WTC11 (cell line): ENCODE results near the gene KRT8. TPM values are rescaled to one million over a fixed set of nuclear protein-coding genes. Genes with fewer than 3 reads are reported as not detected.

Experiments used
- ATAC-seq: fragments of 200-7000 bp; cut with Tn5 transposase; 2 replicates; pipeline ENCODE4 v1.10.0; 2021; ENCODE audit warnings: mild to moderate bottlenecking, moderate library complexity
- CTCF ChIA-PET: fragments of 300-600 bp; sonication (Branson Sonifier 250); formaldehyde crosslinking; loops from one replicate; lab custom pipeline; 2021; ENCODE audit warnings: antibody characterized with exemption; lab: Charles Lee
- POLR2A ChIA-PET: fragments of 350-600 bp; sonication (Branson Sonifier 250); formaldehyde crosslinking; loops from one replicate; lab custom pipeline; 2021; ENCODE audit warnings: antibody characterized with exemption; lab: Charles Lee
- DNase-seq: peaks from one replicate; pipeline ENCODE4 v3.0.0; 2021; ENCODE audit warnings: low spot score
- H3K27ac Mint-ChIP-seq: 2 replicates; pipeline ENCODE4 v1.8.0; 2021; ENCODE audit warnings: mixed read lengths
- H3K27me3 Mint-ChIP-seq: 2 replicates; pipeline ENCODE4 v1.8.0; 2021; ENCODE audit warnings: low read depth, mild to moderate bottlenecking, moderate library complexity, mixed read lengths
- H3K36me3 Mint-ChIP-seq: 2 replicates; pipeline ENCODE4 v1.8.0; 2021; ENCODE audit warnings: mixed read lengths
- H3K4me1 Mint-ChIP-seq: 2 replicates; pipeline ENCODE4 v1.8.0; 2022; ENCODE audit warnings: mixed read lengths
- H3K4me3 Mint-ChIP-seq: 2 replicates; pipeline ENCODE4 v1.8.0; 2021; ENCODE audit warnings: mild to moderate bottlenecking, moderate library complexity, mixed read lengths
- H3K9me3 Mint-ChIP-seq: 2 replicates; pipeline ENCODE4 v1.8.0; 2021; ENCODE audit warnings: mixed read lengths
- FOXJ3 ChIP-seq: sonication (generic); formaldehyde crosslinking; IDR thresholded peaks from 2 replicates; pipeline ENCODE4 v1.9.0; 2021; ENCODE audit warnings: missing genetic modification reagents, mild to moderate bottlenecking, borderline replicate concordance
- MXD4 ChIP-seq: fragments of 250-450 bp; sonication (Bioruptor Pico); IDR thresholded peaks from 2 replicates; pipeline ENCODE4 v1.8.0; 2021; ENCODE audit warnings: mild to moderate bottlenecking, moderate library complexity, borderline replicate concordance
- MYBL2 ChIP-seq: sonication (generic); formaldehyde crosslinking; IDR thresholded peaks from 2 replicates; pipeline ENCODE4 v1.8.1; 2023; ENCODE audit warnings: mild to moderate bottlenecking, moderate library complexity, missing genetic modification reagents
- NFE2L1 ChIP-seq: sonication (generic); formaldehyde crosslinking; IDR thresholded peaks from 2 replicates; pipeline ENCODE4 v1.8.1; 2023; ENCODE audit warnings: missing genetic modification reagents
- SOX15 ChIP-seq: fragments of 250-450 bp; sonication (Bioruptor Pico); IDR thresholded peaks from 2 replicates; pipeline ENCODE4 v1.9.0; 2021; ENCODE audit warnings: mild to moderate bottlenecking
- SP1 ChIP-seq: sonication (generic); formaldehyde crosslinking; conservative IDR thresholded peaks from 2 replicates; pipeline ENCODE4 v1.8.1; 2022; ENCODE audit warnings: missing genetic modification reagents
- ZNF232 ChIP-seq: sonication (generic); formaldehyde crosslinking; IDR thresholded peaks from 2 replicates; pipeline ENCODE4 v1.8.0; 2022; ENCODE audit warnings: mild to moderate bottlenecking, missing genetic modification reagents
- total RNA-seq: library from RNA; stranded (reverse); gene quantifications from 3 replicates; pipeline ENCODE4 v1.2.3, GENCODE V29; 2021
- TF ChIP-seq, protein P1 (sequence below): sonication (generic); formaldehyde crosslinking; IDR thresholded peaks from 2 replicates; pipeline ENCODE4 v1.8.0; 2023; ENCODE audit warnings: missing genetic modification reagents, mild to moderate bottlenecking, borderline replicate concordance
- TF ChIP-seq, protein P2 (sequence below): fragments of 250-450 bp; sonication (Bioruptor Pico); conservative IDR thresholded peaks from 2 replicates; pipeline ENCODE4 v1.9.0; 2021; ENCODE audit warnings: mild to moderate bottlenecking
- TF ChIP-seq, protein P3 (sequence below): sonication (generic); formaldehyde crosslinking; conservative IDR thresholded peaks from 2 replicates; pipeline ENCODE4 v1.8.1; 2023; ENCODE audit warnings: mild to moderate bottlenecking, low read depth, missing genetic modification reagents, moderate library complexity
- TF ChIP-seq, protein P4 (sequence below): fragments of 250-450 bp; sonication (Bioruptor Pico); IDR thresholded peaks from 2 replicates; pipeline ENCODE4 v1.8.0; 2021; ENCODE audit warnings: mild to moderate bottlenecking
- TF ChIP-seq, protein P5 (sequence below): fragments of 200-600 bp; IDR thresholded peaks from 2 replicates; pipeline ENCODE4 v1.8.0; 2022; ENCODE audit warnings: antibody characterized with exemption
- TF ChIP-seq, protein P6 (sequence below): sonication (generic); formaldehyde crosslinking; IDR thresholded peaks from 2 replicates; pipeline ENCODE4 v1.8.1; 2022; ENCODE audit warnings: mild to moderate bottlenecking, moderate library complexity, missing genetic modification reagents

Gene KRT8
- total RNA-seq, 1 experiment from 2014 or later: 477 TPM

DNA sequence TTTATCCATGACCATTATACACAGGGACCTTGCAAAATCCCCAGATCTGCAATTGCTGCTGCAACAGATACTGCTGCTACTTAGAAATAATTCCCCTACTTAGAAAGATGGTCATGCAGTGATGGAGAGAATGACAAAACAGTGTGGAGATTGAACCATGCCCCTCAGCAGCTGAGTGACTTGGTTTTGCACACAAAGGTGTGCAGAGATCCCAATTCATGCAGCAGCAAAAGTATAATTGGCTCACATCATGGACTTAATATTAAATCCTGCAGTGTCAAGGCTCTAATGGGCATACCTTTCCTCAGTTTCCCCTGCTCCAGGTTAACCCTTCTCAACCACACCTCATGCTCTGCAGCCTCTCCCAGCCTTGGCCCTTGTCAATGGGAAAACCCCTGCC, 53.1 kb downstream of the KRT8 start:
- POLR2A ChIA-PET: no interaction called here
- H3K9me3 Mint-ChIP-seq: no peaks in the 10 kb centered on the region
- TF ChIP-seq, protein P1, sequence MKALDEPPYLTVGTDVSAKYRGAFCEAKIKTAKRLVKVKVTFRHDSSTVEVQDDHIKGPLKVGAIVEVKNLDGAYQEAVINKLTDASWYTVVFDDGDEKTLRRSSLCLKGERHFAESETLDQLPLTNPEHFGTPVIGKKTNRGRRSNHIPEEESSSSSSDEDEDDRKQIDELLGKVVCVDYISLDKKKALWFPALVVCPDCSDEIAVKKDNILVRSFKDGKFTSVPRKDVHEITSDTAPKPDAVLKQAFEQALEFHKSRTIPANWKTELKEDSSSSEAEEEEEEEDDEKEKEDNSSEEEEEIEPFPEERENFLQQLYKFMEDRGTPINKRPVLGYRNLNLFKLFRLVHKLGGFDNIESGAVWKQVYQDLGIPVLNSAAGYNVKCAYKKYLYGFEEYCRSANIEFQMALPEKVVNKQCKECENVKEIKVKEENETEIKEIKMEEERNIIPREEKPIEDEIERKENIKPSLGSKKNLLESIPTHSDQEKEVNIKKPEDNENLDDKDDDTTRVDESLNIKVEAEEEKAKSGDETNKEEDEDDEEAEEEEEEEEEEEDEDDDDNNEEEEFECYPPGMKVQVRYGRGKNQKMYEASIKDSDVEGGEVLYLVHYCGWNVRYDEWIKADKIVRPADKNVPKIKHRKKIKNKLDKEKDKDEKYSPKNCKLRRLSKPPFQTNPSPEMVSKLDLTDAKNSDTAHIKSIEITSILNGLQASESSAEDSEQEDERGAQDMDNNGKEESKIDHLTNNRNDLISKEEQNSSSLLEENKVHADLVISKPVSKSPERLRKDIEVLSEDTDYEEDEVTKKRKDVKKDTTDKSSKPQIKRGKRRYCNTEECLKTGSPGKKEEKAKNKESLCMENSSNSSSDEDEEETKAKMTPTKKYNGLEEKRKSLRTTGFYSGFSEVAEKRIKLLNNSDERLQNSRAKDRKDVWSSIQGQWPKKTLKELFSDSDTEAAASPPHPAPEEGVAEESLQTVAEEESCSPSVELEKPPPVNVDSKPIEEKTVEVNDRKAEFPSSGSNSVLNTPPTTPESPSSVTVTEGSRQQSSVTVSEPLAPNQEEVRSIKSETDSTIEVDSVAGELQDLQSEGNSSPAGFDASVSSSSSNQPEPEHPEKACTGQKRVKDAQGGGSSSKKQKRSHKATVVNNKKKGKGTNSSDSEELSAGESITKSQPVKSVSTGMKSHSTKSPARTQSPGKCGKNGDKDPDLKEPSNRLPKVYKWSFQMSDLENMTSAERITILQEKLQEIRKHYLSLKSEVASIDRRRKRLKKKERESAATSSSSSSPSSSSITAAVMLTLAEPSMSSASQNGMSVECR: no peak
- TF ChIP-seq ZNF232: no peak
- TF ChIP-seq, protein P2, sequence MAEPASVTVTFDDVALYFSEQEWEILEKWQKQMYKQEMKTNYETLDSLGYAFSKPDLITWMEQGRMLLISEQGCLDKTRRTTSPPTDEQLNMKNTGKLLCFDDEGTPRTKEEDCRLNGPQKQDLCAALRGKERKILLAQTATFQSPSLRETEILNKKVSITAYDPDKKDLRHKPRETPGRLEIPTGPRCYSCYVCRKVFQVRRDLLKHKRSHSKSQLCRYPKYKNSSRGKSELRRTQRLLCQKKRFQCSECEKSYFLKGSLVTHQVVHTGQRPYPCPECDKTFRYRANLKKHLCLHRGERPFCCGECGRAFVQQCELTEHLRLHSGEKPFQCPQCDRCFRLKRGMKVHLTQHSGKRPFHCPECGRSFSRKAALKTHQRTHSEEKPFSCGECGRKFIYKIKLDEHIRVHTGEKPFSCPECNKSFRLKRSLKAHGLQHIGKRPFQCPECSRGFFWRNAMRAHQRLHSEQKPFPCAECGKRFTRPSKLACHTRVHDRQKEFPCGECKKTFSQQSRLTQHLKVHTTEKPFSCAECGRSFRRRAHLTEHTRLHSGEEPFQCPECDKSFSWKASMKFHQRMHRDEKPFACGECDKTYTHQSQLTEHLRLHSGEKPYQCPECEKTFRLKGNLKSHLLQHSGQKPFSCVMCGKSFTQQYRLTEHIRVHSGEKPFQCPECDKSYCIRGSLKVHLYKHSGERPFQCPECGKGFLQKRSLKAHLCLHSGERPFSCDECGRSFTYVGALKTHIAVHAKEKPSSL: no peak
- no peak for TF ChIP-seq SP1 (CRISPR knock-in tag)
- TF ChIP-seq, protein P3, sequence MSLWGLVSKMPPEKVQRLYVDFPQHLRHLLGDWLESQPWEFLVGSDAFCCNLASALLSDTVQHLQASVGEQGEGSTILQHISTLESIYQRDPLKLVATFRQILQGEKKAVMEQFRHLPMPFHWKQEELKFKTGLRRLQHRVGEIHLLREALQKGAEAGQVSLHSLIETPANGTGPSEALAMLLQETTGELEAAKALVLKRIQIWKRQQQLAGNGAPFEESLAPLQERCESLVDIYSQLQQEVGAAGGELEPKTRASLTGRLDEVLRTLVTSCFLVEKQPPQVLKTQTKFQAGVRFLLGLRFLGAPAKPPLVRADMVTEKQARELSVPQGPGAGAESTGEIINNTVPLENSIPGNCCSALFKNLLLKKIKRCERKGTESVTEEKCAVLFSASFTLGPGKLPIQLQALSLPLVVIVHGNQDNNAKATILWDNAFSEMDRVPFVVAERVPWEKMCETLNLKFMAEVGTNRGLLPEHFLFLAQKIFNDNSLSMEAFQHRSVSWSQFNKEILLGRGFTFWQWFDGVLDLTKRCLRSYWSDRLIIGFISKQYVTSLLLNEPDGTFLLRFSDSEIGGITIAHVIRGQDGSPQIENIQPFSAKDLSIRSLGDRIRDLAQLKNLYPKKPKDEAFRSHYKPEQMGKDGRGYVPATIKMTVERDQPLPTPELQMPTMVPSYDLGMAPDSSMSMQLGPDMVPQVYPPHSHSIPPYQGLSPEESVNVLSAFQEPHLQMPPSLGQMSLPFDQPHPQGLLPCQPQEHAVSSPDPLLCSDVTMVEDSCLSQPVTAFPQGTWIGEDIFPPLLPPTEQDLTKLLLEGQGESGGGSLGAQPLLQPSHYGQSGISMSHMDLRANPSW (CRISPR knock-in tag): no peak
- no peak for TF ChIP-seq NFE2L1 (CRISPR knock-in tag)
- no peak for TF ChIP-seq SOX15 (CRISPR knock-in tag)
- TF ChIP-seq, protein P4, sequence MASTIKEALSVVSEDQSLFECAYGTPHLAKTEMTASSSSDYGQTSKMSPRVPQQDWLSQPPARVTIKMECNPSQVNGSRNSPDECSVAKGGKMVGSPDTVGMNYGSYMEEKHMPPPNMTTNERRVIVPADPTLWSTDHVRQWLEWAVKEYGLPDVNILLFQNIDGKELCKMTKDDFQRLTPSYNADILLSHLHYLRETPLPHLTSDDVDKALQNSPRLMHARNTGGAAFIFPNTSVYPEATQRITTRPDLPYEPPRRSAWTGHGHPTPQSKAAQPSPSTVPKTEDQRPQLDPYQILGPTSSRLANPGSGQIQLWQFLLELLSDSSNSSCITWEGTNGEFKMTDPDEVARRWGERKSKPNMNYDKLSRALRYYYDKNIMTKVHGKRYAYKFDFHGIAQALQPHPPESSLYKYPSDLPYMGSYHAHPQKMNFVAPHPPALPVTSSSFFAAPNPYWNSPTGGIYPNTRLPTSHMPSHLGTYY (CRISPR knock-in tag): no peak
- TF ChIP-seq, protein P5, sequence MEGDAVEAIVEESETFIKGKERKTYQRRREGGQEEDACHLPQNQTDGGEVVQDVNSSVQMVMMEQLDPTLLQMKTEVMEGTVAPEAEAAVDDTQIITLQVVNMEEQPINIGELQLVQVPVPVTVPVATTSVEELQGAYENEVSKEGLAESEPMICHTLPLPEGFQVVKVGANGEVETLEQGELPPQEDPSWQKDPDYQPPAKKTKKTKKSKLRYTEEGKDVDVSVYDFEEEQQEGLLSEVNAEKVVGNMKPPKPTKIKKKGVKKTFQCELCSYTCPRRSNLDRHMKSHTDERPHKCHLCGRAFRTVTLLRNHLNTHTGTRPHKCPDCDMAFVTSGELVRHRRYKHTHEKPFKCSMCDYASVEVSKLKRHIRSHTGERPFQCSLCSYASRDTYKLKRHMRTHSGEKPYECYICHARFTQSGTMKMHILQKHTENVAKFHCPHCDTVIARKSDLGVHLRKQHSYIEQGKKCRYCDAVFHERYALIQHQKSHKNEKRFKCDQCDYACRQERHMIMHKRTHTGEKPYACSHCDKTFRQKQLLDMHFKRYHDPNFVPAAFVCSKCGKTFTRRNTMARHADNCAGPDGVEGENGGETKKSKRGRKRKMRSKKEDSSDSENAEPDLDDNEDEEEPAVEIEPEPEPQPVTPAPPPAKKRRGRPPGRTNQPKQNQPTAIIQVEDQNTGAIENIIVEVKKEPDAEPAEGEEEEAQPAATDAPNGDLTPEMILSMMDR: no peak
- TF ChIP-seq MYBL2 (CRISPR knock-in tag): no peak
- TF ChIP-seq MXD4: no peak
- TF ChIP-seq, protein P6, sequence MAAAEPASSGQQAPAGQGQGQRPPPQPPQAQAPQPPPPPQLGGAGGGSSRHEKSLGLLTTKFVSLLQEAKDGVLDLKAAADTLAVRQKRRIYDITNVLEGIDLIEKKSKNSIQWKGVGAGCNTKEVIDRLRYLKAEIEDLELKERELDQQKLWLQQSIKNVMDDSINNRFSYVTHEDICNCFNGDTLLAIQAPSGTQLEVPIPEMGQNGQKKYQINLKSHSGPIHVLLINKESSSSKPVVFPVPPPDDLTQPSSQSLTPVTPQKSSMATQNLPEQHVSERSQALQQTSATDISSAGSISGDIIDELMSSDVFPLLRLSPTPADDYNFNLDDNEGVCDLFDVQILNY (CRISPR knock-in tag): no peak
- H3K4me3 Mint-ChIP-seq: no peak overlapping the region
- CTCF ChIA-PET: interaction anchor here (1.0 kb wide), 1 partner anchor 28 kb away, joined by 5 read pairs; no protein-coding TSS in a partner anchor
- no peaks in the 10 kb centered on the region; the same call in 1 of the 2 replicates for H3K27me3 Mint-ChIP-seq
- no peak for ATAC-seq
- no peak overlapping the region for H3K27ac Mint-ChIP-seq
- H3K4me1 Mint-ChIP-seq: no peaks in the 10 kb centered on the region
- no peak for DNase-seq
- no peaks in the 10 kb centered on the region for H3K36me3 Mint-ChIP-seq

DNA sequence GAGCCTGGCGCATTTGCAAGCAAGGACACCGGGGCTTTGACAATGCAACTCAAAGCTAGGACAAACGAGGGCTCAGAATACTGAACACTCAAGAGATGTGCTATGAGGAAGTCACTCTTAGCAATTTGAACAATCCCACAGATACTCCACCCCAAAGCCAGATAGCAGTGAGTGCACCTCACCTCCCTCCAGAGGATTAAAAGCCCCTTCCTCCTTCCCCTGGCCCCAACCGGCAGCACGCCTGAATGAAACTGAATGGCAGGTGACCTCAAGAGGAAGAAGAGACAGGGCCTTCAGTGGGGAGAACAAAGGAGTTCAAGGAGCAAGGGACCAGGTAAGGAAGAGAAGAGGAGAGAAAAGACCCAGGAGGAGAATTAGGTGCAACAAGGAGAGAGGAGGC, 54.2 kb downstream of the KRT8 start:
- Mint-ChIP-seq H3K9me3 (no peaks in the 10 kb centered on the region), H3K27me3 (no peaks in the 10 kb centered on the region; the same call in 1 of the 2 replicates), H3K36me3 (no peaks in the 10 kb centered on the region), H3K4me1 (no peaks in the 10 kb centered on the region), H3K4me3 (no peak overlapping the region), H3K27ac (no peak overlapping the region)
- ChIA-PET CTCF (no interaction called here), POLR2A (no interaction called here)
- no peak for DNase-seq
- no peak for TF ChIP-seq FOXJ3
- no peak for ATAC-seq
